Measurements from ENCODE around the gene MRPL54.

The MRPL54 gene

GRCh38 chr19:3762501-3763459 lies at the start of gene MRPL54:
TSS of gene MRPL54 (plus strand) at chr19:3762682. CDS start at chr19:3762701, 19 bp downstream.
- Mint-ChIP-seq H3K9me3 (no peaks in the 10 kb centered on the region), H3K4me3 (peak within 1 kb of the TSS; percentile 97 to 100), H3K4me1 (peaks cover 55% of the 10 kb centered on the region), H3K27ac (peak within 1 kb of the TSS; percentile 100), H3K27me3 (no peaks in the 10 kb centered on the region)
- ATAC-seq = peak; percentile 89
- peak; percentile 100 for DNase-seq

DNA sequence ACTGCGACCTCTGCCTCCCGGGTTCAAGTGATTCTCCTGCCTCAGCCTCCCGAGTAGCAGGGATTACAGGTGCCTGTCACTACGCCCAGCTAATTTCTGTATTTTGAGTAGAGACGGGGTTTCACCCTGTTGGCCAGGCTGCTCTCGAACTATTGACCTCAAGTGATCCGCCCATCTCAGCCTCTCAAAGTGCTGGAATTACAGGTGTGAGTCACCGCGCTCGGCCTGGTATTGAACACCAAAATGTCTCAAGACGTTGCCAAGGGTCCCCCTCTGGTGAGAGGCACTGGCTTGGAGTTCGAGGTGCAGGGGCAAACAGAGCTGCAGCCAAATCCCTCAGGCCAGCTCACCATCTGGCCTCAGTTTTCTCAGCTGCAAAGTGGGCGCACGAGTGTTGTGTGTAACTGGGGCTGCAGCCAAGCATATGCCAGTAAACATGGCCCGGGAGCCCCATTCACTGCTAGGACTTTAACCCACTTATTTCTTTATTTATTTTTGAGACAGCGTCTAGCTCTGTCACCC lies 46.3 kb upstream of the MRPL54 start:
- ATAC-seq (no peak), DNase-seq (no peak)
- Mint-ChIP-seq H3K9me3 (no peaks in the 10 kb centered on the region), H3K4me3 (no peak overlapping the region), H3K27ac (no peak overlapping the region), H3K4me1 (peaks cover 15% of the 10 kb centered on the region), H3K27me3 (peaks cover 21% of the 10 kb centered on the region)

DNA sequence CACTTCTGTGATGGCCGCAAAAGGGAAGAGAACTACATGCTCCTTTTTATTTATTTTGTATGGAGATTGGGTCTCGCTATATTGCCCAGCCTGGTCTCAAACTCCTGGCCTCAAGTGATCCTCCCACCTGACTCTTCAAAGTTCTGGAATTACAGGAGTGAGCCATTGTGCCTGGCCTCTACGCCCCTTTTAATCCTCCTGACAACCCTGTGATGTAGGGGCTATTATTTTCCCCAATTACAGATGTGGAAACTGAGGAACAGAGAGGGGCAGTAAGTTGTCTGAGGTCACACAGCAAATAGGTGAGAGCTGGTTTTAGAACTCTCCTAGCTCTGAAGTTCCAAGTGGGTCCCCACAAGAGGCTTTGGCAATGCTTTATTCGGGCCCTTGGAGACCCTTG lies 42.6 kb upstream of the MRPL54 start:
- Mint-ChIP-seq H3K27me3 (peaks cover 44% of the 10 kb centered on the region), H3K4me3 (no peak overlapping the region), H3K4me1 (peaks cover 27% of the 10 kb centered on the region), H3K9me3 (no peaks in the 10 kb centered on the region), H3K27ac (no peak overlapping the region)
- DNase-seq (no peak), ATAC-seq (no peak)

- ATAC-seq (no peak), DNase-seq (no peak)
- H3K4me3 Mint-ChIP-seq = no peak overlapping the region
- peaks cover 44% of the 10 kb centered on the region for H3K27me3 Mint-ChIP-seq
- H3K27ac Mint-ChIP-seq = no peak overlapping the region
- no peaks in the 10 kb centered on the region for H3K9me3 Mint-ChIP-seq
- peaks cover 32% of the 10 kb centered on the region for H3K4me1 Mint-ChIP-seq
These were observed 42.0 kb upstream of the MRPL54 start for GRCh38 chr19:3720349-3720917.

DNA sequence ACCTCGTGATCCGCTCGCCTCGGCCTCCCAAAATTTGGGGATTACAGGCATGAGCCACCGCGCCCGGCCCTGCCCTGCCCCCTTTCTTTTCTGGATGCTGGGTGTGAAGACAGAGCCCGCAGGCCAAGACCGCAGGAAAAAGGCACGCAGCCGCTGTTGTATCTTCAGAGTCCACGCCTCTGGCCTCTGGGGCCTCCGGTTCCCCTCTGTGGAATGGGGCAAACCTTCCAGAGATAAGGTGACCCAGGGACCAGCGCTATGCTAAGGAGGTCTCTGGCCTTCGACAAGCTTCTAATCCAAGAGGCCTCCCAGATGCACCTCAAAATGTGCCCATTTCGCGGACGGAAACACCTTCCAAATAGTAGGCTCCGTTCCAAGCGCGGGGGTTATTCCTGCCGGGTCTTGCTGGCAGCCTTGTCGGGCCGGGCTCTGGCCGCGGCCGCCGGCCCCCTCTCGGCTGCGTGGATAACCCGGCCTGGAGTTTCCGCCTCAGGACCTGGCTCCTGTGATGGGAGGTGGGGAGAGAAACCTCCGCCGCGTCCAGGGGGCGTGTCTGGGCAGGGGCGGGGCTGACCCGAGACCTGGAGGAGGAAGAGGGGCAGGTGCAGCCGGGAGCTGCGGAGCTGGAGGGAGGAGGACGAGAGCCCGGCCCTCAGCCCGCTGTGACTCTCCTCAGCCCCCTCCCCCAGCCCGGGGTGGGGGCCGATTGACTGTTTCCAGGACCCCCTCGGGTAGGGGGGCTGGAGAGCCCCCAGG lies 41.2 kb upstream of the MRPL54 start:
- ATAC-seq (peak; percentile 88), DNase-seq (peak; percentile 90 to 91)
- Mint-ChIP-seq H3K4me3 (peak overlapping the region; percentile 69 to 79), H3K4me1 (peaks cover 35% of the 10 kb centered on the region), H3K27me3 (peaks cover 44% of the 10 kb centered on the region), H3K27ac (no peak overlapping the region), H3K9me3 (no peaks in the 10 kb centered on the region)

DNA sequence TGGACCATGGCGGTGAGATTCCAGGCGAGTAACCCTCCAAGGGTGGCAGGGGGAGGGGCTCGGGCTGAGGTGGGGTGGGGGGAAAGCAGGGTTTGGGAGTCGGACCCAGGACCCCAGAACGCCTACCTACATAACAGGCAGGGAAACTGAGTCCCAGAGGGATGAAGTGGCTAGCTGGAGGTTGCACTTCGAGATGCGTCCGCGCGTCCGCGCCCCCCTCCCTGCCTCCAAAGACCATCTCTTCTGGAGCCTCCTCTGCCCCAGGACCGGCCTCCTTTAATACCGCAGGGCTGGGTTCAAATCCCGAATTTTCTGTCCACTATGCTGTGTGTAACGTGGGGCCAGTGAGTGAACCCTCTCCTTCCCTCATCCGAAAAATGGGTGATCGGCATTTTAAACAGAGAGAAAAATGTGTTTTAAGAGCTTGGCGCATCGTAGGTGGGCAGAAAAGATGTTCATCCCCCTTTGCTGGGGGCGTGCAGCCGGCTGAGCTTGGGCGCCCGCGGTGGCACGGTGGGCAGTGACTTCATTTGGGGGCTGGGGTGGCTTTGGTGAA lies 40.5 kb upstream of the MRPL54 start:
- Mint-ChIP-seq H3K4me1 (peaks cover 35% of the 10 kb centered on the region), H3K4me3 (peak overlapping the region; percentile 69 to 79), H3K27ac (no peak overlapping the region), H3K27me3 (peaks cover 44% of the 10 kb centered on the region), H3K9me3 (no peaks in the 10 kb centered on the region)
- ATAC-seq = no peak
- DNase-seq = no peak

DNA sequence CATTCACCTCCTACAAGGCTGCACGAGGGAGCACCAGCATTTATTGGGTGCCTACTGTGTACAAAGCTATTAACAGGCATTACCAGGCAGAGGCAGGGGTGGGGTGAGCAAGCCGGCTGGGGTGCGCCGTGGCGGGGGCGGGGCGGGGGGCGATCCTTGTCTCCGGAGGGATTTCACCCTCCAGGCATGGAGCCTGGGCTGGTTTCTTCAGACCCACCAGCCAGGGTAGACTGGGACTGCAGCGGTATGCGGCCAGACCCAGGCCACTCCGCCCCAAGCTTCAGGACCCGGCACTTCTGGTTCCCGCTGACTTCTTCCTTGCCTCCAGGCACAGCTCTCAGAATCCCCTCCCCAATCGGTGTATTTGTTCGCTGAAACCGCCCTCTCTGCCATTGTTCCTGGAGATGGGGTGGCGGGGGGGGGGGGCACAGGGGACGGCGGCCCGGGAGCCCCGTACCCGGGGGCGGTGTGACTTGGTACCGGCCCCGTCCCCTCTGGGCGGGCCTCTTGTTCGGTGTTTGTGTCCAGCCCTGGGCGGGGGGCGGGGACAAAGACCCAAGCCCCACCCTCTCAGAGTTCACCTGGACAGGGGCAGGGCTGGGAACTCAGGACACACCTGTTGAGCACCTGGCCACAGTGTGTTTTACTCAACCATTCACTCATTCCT lies 39.9 kb upstream of the MRPL54 start:
- H3K27ac Mint-ChIP-seq = no peak overlapping the region
- H3K9me3 Mint-ChIP-seq = no peaks in the 10 kb centered on the region
- no peak for DNase-seq
- no peak for ATAC-seq
- H3K4me1 Mint-ChIP-seq = peaks cover 35% of the 10 kb centered on the region
- peaks cover 44% of the 10 kb centered on the region for H3K27me3 Mint-ChIP-seq
- H3K4me3 Mint-ChIP-seq = peak overlapping the region; percentile 60 to 79

DNA sequence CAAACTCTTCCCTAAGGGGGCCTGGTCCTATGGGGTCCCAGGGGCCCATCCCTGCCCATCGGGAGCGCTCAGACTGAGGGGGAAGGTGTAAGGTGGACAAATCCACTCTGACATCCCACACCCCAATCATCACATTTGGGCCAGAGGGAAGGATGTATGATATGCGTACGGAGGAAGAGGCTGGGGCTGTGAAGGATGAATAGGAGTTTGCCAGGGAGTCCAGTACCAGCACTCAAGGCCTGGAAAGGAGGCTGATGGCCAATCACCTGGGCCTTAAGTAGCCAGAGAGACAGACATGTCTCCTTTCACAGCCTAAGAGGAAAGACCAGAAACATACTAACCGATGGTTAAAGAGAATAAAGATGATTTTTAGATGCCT lies 39.4 kb upstream of the MRPL54 start:
- Mint-ChIP-seq H3K27me3 (peaks cover 44% of the 10 kb centered on the region), H3K4me3 (no peak overlapping the region), H3K9me3 (no peaks in the 10 kb centered on the region), H3K4me1 (peaks cover 35% of the 10 kb centered on the region), H3K27ac (no peak overlapping the region)
- DNase-seq (no peak), ATAC-seq (no peak)

DNA sequence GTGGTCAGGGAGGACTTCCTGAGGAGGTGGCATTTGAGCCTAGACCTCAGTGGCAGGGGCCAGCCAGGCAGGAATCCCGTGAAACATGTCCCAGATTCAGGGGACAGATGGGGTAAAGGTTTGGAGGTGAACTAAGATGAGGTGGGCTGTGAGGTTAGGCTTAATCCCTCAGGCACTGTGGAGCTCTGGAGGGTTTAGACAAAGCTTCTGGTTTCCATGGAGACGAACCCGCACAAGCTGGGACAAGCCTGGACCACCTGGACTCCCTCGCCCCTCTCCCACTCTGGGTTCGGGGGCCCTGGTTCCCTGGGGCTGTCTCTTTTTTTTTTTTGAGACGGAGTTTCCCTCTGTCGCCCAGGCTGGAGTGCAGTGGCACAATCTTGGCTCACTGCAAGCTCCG lies 38.6 kb upstream of the MRPL54 start:
- peaks cover 35% of the 10 kb centered on the region for H3K4me1 Mint-ChIP-seq
- no peak for DNase-seq
- no peaks in the 10 kb centered on the region for H3K9me3 Mint-ChIP-seq
- H3K4me3 Mint-ChIP-seq = no peak overlapping the region
- no peak overlapping the region for H3K27ac Mint-ChIP-seq
- H3K27me3 Mint-ChIP-seq = peaks cover 44% of the 10 kb centered on the region
- ATAC-seq = no peak

DNA sequence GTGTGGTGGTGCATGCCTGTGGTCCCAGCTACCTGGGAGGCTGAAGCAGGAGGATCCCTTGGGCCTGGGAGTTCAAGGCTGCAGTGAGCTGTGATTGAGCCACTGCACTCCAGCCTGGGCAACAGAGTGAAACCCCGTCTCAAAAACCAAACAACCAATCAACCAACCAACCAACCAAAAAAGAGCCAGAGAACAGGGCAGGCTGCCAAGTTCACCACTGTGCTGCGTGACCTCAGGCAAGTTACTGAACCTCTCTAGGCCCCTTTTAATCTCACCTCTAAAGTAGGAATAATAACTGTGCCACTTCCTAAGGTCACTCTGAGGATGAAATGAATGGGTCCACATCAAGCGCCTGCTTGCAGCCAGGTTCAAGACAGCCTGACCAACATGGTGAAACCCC lies 37.4 kb upstream of the MRPL54 start:
- Mint-ChIP-seq H3K9me3 (no peaks in the 10 kb centered on the region), H3K27me3 (peaks cover 34% of the 10 kb centered on the region), H3K27ac (peak overlapping the region in 1 of 2 donors; percentile 84), H3K4me1 (peaks cover 31% of the 10 kb centered on the region), H3K4me3 (no peak overlapping the region)
- no peak for DNase-seq
- no peak for ATAC-seq

GRCh38 chr19:3725640-3726310 lies 36.7 kb upstream of the MRPL54 start:
- H3K27ac Mint-ChIP-seq = no peak overlapping the region
- ATAC-seq = no peak
- peaks cover 27% of the 10 kb centered on the region for H3K27me3 Mint-ChIP-seq
- H3K9me3 Mint-ChIP-seq = no peaks in the 10 kb centered on the region
- peaks cover 30% of the 10 kb centered on the region for H3K4me1 Mint-ChIP-seq
- no peak for DNase-seq
- no peak overlapping the region for H3K4me3 Mint-ChIP-seq

GRCh38 chr19:3730457-3730958 lies 32.0 kb upstream of the MRPL54 start:
- ATAC-seq (no peak), DNase-seq (no peak)
- H3K27me3 Mint-ChIP-seq = no peaks in the 10 kb centered on the region
- no peak overlapping the region for H3K4me3 Mint-ChIP-seq
- H3K27ac Mint-ChIP-seq = no peak overlapping the region
- H3K4me1 Mint-ChIP-seq = peaks cover 2% of the 10 kb centered on the region
- no peaks in the 10 kb centered on the region for H3K9me3 Mint-ChIP-seq

GRCh38 chr19:3732108-3732507 lies 30.4 kb upstream of the MRPL54 start:
- H3K27me3 Mint-ChIP-seq = no peaks in the 10 kb centered on the region
- H3K4me3 Mint-ChIP-seq = no peak overlapping the region
- H3K9me3 Mint-ChIP-seq = no peaks in the 10 kb centered on the region
- ATAC-seq (no peak), DNase-seq (no peak)
- H3K4me1 Mint-ChIP-seq = no peaks in the 10 kb centered on the region
- peak overlapping the region in 1 of 2 donors; percentile 37 for H3K27ac Mint-ChIP-seq

- peaks cover 7% of the 10 kb centered on the region for H3K4me1 Mint-ChIP-seq
- no peak for ATAC-seq
- H3K27me3 Mint-ChIP-seq = no peaks in the 10 kb centered on the region
- H3K9me3 Mint-ChIP-seq = no peaks in the 10 kb centered on the region
- no peak overlapping the region for H3K4me3 Mint-ChIP-seq
- no peak for DNase-seq
- H3K27ac Mint-ChIP-seq = no peak overlapping the region
These were observed 28.8 kb upstream of the MRPL54 start for GRCh38 chr19:3733549-3734309.

Data from stimulated activated naive CD8-positive, alpha-beta T cell treated with anti-CD3 and anti-CD28 coated beads, Interleukin-15, amount 100 ng/mL, for 72 hours (primary cell).